Right lobe of liver (tissue), 4 donors: Measurements from ENCODE around the gene CHAD.

Experiments
- POLR2A ChIP-seq: fragments of 450-650 bp; IDR thresholded peaks from one replicate; pipeline ENCODE4 v1.6.1; 2017; ENCODE audit warnings: antibody characterized with exemption, mild to moderate bottlenecking
- TF ChIP-seq, protein P1 (sequence below), 4 donors: fragments of 200-600 bp in 3 of 4; fragments of 450-650 bp in 1 of 4; IDR thresholded peaks; one replicate each; pipeline versions ENCODE4 v1.5.1 to v1.8.0; 2016 to 2022; ENCODE audit warnings: antibody characterized with exemption in 4 of 4, mild to moderate bottlenecking in 2 of 4
- donor health status: DM: no; HTN: no; CAD: no.
- donor health status: DM: no; HTN: no; CAD: no.
- donor health status: DM: no; HTN: yes; CAD: no.

DNA sequence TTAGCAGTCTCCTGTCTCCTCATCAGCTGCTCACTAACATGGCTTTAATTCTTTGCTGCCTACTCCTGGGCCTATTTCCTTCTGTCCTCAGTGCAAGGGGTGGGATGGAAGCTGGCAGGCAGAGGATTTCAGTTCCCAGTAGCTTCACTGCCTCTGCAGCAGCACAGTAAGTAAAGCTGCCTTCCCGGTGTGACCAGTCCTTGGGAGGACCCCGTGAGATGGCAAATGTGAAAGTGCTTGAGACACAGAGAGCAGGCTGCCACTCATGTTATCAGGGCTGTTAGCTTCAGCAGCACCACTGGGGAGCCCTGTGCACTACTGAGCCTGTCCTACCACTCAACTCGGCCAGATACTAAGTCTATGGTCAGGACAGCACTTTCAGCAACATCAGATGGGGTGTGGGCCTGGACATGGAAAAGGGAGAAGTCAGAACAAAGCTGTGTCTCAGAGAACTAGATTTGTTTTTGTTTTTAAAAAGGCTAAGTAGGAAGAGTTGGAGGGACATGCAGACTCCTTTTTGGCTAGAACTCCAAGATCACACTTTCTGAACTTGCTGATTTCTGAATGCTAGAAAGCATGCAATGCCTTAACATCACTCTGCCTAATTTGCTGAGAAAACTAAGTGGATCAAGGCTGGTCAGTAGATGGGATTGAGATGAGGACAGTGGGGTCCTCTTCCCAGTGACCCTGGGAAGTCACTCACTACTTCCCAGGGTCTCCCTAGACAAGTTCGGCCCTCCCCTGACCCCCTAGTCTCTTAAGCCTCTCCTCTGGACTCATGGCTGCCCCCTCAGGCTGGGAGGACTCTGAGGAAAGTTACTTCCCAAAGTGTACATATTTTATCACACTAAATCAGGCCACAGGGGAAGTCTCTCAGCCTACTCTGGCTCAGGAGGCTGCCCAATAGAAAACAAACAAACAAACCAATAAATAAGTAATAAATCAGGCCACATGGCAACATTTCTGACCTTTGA lies 41.6 kb downstream of the CHAD start:
- TF ChIP-seq, protein P1, sequence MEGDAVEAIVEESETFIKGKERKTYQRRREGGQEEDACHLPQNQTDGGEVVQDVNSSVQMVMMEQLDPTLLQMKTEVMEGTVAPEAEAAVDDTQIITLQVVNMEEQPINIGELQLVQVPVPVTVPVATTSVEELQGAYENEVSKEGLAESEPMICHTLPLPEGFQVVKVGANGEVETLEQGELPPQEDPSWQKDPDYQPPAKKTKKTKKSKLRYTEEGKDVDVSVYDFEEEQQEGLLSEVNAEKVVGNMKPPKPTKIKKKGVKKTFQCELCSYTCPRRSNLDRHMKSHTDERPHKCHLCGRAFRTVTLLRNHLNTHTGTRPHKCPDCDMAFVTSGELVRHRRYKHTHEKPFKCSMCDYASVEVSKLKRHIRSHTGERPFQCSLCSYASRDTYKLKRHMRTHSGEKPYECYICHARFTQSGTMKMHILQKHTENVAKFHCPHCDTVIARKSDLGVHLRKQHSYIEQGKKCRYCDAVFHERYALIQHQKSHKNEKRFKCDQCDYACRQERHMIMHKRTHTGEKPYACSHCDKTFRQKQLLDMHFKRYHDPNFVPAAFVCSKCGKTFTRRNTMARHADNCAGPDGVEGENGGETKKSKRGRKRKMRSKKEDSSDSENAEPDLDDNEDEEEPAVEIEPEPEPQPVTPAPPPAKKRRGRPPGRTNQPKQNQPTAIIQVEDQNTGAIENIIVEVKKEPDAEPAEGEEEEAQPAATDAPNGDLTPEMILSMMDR (IDR thresholded peaks at IDR 0.05), result peak in 3 of 4 donors; percentile 15 to 22 (median 19)
- TF ChIP-seq POLR2A, result peak; percentile 16
